ENCODE data around the gene HCN3.
"Not testable (repeated sequence)": the region's sequence is repeated elsewhere in the genome, so short reads cannot be mapped to it uniquely, and the experiment has no call there.

DNA sequence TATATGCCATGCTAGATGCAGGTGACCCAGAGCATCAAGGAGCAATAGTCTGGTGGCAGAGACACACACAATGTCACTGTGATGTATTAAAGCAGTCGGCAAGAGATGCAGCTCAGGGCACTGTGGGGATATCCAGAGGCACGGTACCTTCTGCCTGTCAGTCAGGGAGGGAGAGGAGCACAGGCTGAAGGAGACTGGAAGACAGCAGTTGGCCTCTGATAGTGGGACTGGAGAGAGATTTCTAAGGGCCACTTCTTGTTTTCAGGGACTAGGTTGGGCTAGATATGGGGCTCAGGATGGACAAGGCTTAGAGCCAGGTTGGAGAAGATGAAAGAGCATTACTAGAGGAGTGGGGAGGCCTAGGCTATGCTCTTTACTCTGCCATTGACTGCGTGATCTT lies 46.0 kb upstream of the HCN3 start:
- TF ChIP-seq, protein P1, sequence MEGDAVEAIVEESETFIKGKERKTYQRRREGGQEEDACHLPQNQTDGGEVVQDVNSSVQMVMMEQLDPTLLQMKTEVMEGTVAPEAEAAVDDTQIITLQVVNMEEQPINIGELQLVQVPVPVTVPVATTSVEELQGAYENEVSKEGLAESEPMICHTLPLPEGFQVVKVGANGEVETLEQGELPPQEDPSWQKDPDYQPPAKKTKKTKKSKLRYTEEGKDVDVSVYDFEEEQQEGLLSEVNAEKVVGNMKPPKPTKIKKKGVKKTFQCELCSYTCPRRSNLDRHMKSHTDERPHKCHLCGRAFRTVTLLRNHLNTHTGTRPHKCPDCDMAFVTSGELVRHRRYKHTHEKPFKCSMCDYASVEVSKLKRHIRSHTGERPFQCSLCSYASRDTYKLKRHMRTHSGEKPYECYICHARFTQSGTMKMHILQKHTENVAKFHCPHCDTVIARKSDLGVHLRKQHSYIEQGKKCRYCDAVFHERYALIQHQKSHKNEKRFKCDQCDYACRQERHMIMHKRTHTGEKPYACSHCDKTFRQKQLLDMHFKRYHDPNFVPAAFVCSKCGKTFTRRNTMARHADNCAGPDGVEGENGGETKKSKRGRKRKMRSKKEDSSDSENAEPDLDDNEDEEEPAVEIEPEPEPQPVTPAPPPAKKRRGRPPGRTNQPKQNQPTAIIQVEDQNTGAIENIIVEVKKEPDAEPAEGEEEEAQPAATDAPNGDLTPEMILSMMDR (IDR thresholded peaks at IDR 0.05), result not testable (repeated sequence)
- TF ChIP-seq POLR2AphosphoS5 (IDR thresholded peaks at IDR 0.05), result not testable (repeated sequence)
